AG09309 (cell line): ENCODE data around the gene ZFP62.

Source experiments
- DNase-seq: peaks from one replicate; pipeline ENCODE4 v3.0.0-alpha.2; 2010; ENCODE audit warnings: low read depth
- H3K4me3 ChIP-seq: 2 replicates; pipeline ENCODE4 v1.5.1; 2011; ENCODE audit warnings: mild to moderate bottlenecking, low read depth, low read length, moderate library complexity; ENCODE audit not compliant: control insufficient read depth
- TF ChIP-seq, protein P1 (sequence below): IDR thresholded peaks from 2 replicates; pipeline ENCODE4 v1.5.1; 2011; ENCODE audit warnings: mild to moderate bottlenecking, low read depth, low read length, inconsistent platforms; ENCODE audit not compliant: insufficient read depth, control insufficient read depth; ENCODE audit errors: missing control alignments

Gene ZFP62

DNA sequence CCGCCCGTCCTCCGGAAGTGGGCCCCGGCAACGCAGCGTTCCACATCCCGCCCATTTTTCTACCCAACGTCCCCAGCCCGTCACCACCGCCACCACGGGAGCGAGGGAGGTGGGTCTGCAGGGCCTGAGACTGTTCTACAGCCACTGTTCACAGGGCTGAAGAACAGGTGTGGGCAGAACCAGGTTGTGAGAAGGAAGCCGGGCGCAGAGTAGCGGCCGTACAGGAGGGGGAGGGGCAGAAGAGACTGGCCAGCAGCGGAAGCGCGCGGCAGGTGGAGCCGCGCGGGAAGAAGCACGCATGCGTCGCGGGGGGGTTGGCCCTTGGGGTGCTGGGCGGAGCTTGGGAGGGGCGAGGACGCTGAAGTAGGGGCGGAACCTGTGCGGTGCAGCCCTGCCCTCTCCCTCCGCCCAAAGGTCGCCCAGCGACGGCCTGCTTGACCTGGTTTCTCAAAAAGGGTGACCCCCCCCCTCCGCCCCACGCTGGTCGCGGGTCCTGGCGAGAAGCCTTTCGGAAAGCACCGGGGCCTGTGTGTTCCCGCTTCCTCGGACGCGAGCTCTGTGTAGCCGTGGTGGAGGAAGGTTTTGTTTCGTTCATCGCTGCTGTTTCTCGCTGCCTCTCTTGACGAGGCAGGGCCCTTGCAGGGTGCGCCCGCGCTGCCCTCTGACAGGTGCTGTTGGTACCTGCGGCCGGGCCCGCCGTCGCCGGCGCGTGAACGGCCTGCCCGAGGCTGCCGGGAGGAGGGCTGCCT is 50.7 kb downstream of the ZFP62 start:
- TF ChIP-seq, protein P1, sequence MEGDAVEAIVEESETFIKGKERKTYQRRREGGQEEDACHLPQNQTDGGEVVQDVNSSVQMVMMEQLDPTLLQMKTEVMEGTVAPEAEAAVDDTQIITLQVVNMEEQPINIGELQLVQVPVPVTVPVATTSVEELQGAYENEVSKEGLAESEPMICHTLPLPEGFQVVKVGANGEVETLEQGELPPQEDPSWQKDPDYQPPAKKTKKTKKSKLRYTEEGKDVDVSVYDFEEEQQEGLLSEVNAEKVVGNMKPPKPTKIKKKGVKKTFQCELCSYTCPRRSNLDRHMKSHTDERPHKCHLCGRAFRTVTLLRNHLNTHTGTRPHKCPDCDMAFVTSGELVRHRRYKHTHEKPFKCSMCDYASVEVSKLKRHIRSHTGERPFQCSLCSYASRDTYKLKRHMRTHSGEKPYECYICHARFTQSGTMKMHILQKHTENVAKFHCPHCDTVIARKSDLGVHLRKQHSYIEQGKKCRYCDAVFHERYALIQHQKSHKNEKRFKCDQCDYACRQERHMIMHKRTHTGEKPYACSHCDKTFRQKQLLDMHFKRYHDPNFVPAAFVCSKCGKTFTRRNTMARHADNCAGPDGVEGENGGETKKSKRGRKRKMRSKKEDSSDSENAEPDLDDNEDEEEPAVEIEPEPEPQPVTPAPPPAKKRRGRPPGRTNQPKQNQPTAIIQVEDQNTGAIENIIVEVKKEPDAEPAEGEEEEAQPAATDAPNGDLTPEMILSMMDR = no peak
- DNase-seq = peak; percentile 66
- peak overlapping the region; percentile 86 for H3K4me3 ChIP-seq

DNA sequence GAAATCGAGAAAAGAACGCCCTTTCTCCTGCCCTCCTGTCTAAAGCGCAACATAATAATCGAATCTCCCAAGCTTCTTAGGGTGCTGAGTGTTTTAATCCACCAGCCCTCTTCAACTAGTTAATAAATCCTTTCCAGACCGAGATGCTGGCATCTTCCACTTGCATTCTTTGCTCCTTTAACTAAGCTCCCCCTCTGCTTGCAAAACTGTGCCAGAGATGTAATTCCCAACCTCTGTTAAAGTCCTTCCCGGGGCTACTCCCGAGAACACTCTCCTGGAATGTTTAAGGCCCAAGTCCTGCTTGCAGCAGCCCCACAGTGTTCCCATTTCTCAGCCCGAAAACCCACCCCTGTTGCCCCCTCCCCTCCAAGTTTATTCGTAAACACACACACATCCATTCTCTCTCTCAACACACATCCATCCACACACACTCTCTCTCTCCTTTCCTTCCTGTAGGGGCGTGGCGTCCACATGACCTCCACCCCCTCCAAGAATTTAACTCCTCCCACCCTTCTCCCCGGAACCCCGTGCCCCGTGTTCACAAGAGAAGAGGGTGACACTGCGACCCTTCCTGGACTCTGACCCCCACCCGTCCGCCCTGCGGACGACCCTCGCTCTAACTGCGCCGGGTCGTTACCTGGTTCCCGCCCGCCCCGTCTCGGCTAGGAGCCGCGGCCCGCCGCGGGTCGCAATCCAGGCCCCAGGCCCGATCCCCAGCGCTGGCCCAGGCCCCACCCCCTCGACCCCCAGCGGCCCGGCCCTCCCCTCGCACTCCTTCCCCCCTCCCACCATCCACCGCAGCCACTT is 51.5 kb downstream of the ZFP62 start:
- TF ChIP-seq, protein P1 = no peak
- no peak for DNase-seq
- peak overlapping the region; percentile 86 for H3K4me3 ChIP-seq

DNA sequence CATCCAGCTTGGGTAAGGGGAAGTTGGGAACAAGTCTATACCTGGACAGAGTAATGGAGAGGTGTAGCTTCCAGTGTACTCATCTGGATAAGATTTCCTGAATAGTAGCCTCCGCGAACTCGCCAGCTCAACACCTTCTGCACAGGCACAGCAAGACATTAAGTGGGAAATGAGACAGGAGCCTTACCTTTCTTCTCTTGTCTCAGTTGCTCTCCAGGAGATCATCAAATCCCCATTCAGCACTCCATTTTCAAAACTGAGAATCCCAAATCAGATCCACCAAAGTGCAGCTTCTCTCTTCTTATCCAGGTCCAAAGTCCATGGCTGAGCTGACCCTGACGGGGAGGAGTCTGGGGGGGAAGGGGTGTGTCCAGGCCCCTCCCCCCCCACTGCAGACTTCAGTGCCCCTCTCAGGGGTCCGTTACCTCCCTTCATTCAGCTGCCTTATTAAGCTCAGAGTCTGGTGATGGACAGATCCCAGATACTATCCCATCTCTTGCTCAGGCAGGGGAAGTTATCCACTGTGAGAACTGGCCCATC is 52.5 kb downstream of the ZFP62 start:
- no peak for DNase-seq
- TF ChIP-seq, protein P1 = no peak
- H3K4me3 ChIP-seq = peak overlapping the region; percentile 86

DNA sequence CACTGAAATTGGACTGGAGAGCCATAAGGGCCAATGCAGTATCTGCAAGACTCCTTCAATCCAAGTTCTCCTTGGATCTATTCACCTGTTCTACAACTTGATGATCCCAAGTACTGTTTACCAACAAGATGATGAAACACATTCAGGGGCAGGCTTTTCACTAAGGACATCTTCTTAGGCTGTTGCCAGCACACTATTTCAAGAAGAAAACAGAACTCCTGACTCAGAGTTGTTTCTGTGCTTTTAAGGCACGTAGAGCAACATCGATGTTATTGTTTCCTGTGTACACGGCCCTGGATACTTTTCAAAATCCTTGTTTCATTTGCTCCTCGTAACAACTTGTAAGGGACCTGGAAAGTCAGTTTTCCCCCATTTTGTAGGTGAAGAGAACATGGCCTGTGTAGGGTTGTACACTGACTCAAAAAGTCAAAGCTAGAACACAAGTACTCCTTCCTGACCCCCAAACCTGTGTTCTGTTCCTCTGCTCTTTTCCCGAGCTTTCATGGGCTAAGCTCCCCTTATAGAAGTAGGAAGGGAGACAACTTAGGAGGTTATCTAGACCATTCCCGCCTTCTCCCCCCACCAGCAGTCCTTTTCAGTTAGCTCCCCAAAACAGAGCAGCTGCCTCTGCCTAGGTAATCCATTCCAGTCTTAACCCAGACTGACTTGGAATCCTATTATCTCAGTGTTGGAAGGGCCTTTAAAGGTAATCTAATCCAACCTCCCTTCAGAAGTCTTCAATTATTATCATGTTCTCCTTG is 53.2 kb downstream of the ZFP62 start:
- DNase-seq = no peak
- TF ChIP-seq, protein P1 = no peak
- peak overlapping the region; percentile 7 for H3K4me3 ChIP-seq

DNA sequence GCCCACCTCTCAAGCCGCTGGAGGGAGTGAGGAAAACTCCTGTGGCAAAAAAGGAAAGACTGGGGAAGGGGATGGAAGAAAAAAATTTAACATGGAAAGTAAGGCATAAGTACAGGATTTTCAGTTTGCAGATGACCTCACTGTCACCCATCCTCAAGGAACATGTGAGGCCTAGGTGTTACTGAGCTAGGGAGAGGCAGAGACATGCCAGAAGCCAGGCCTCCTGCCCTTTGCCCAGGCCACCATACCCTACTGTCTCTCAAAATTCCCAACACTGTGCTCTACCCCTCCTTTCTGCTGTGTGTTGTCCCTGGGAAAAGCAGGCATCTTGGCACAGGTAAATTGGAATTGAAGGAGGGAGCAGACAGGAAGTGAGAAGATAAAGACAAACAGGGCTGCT is 54.0 kb downstream of the ZFP62 start:
- no peak overlapping the region for H3K4me3 ChIP-seq
- TF ChIP-seq, protein P1 = no peak
- no peak for DNase-seq

DNA sequence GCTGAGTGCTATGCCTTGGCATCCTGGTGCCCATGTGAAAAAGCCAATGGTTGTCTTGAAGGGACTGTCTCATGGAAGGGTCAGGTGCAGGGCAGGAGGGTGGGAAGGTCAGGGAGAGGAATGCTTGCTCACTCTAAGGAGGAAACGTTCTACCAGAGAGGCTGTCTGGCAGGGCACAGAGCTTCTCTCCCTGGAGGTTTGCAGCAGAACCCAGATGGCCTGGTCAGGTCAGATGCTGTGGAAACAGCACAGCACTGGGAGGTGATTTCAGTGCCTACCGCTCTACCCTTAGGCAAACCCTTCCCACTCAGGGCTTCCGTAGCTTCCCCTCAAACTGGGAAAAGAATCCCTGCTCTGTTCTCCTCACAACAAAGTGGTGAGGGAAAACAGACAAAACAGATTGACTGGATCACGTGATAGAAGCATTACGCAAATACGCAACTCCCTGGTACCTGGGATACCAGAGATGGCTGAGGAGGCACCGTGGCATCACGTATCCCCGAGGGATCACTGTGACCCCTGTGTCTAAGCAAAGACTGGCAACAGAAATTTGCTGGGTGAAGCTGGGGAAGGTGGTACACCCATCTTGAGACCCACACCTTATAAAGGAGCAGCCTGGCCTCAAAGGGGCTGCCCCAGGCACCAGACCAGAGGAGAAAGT is 54.6 kb downstream of the ZFP62 start:
- no peak overlapping the region for H3K4me3 ChIP-seq
- no peak for DNase-seq
- TF ChIP-seq, protein P1 = no peak
